ENCODE data around the gene ZBTB20.

The ZBTB20 gene

DNA sequence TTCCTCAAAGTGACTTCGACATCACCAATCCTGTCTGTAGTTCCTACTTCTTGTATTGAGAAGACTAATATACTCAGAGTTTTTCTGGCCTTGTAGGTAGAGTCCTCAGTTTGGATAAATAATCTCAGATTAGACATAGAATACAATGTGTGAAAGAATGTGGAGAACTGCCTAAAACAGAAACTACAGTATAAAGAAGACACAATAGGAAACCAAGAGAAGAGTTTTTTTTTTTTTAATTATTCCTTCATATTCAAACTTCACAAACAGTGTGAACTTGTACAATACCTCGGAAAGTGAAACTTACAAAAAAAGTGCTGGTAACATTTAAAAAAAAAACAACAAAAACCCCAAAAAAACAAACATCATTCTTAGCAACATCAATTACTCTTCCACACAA lies 832.8 kb downstream of the ZBTB20 start:
- Histone ChIP-seq H3K4me3 (ENCODE audit: low read depth, low read length) (no peak overlapping the region), H3K36me3 (ENCODE audit: control insufficient read depth, insufficient read depth, low read length) (no peaks in the 10 kb centered on the region), H3K4me1 (ENCODE audit: control insufficient read depth, insufficient read depth, low read length) (peaks cover 12% of the 10 kb centered on the region), H3K9ac (ENCODE audit: low read depth, low read length) (no peak overlapping the region), H3K27me3 (ENCODE audit: control insufficient read depth, insufficient read depth, low read length) (no peaks in the 10 kb centered on the region), H3K9me3 (ENCODE audit: control insufficient read depth, insufficient read depth, low read length) (no peaks in the 10 kb centered on the region)

DNA sequence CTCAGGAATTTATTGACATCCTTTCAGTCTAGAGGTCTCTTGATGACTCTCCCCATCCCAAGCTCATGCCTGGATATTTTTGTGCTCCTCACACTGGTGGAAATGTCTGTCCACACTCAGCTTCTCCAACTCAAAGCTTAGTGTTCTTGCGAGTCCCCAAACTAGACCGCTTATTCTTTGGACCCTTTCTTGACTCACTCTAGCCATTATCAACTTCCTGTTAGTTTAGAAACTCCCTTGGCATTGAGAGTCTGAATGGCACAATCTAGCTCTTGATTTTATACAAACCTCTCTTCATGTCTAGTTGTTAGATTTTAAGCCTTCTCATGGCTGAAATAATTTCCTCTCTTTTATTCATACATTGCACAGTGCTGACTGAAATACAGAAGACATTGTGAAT lies 833.7 kb downstream of the ZBTB20 start:
- no peaks in the 10 kb centered on the region for H3K9me3 ChIP-seq (ENCODE audit: control insufficient read depth, insufficient read depth, low read length)
- no peak overlapping the region for H3K9ac ChIP-seq (ENCODE audit: low read depth, low read length)
- H3K27me3 ChIP-seq (ENCODE audit: control insufficient read depth, insufficient read depth, low read length) = no peaks in the 10 kb centered on the region
- H3K36me3 ChIP-seq (ENCODE audit: control insufficient read depth, insufficient read depth, low read length) = no peaks in the 10 kb centered on the region
- no peak overlapping the region for H3K4me3 ChIP-seq (ENCODE audit: low read depth, low read length)
- peaks cover 3% of the 10 kb centered on the region for H3K4me1 ChIP-seq (ENCODE audit: control insufficient read depth, insufficient read depth, low read length)

DNA sequence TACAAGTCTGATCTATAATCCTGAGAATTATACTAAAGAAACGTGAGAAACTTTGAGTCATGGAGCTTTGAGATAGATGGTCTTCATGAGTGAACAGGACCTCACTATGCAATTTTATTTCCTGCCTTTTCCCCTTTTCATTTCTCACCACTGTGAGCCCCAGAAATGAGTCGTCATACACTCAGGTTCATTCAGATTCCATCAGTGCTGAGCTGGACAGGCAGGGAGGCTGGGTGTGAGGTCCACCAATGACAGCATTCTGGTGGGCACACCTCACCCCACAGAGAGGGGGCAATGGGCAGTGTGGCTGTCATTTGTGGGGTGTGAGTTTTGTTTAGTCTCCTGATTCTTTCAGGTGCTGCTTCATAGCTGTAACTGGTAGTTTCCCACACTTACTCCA lies 836.4 kb downstream of the ZBTB20 start:
- no peaks in the 10 kb centered on the region for H3K36me3 ChIP-seq (ENCODE audit: control insufficient read depth, insufficient read depth, low read length)
- H3K4me1 ChIP-seq (ENCODE audit: control insufficient read depth, insufficient read depth, low read length) = no peaks in the 10 kb centered on the region
- H3K4me3 ChIP-seq (ENCODE audit: low read depth, low read length) = no peak overlapping the region
- H3K9ac ChIP-seq (ENCODE audit: low read depth, low read length) = no peak overlapping the region
- H3K27me3 ChIP-seq (ENCODE audit: control insufficient read depth, insufficient read depth, low read length) = no peaks in the 10 kb centered on the region
- H3K9me3 ChIP-seq (ENCODE audit: control insufficient read depth, insufficient read depth, low read length) = no peaks in the 10 kb centered on the region

DNA sequence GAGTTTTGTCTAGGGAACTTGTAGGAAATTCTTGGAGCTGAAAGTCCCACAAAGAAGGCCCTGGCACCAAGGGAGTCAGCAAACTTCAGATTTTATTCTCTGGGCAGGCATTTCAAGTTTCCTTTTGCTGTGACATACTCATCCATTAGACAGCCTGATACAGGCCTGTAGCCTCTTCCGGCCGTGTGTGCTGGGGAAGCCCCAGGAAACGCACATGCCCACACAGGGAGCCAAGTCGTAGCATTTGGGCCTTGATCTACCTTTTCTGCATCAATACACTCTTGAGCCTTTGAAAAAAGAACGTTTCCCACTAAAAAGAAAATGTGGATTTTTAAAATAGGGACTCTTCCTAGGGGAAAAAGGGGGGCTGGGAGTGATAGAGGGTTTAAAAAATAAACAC lies 838.3 kb downstream of the ZBTB20 start:
- H3K4me1 ChIP-seq (ENCODE audit: control insufficient read depth, insufficient read depth, low read length) = no peaks in the 10 kb centered on the region
- H3K36me3 ChIP-seq (ENCODE audit: control insufficient read depth, insufficient read depth, low read length) = no peaks in the 10 kb centered on the region
- H3K9me3 ChIP-seq (ENCODE audit: control insufficient read depth, insufficient read depth, low read length) = no peaks in the 10 kb centered on the region
- H3K27me3 ChIP-seq (ENCODE audit: control insufficient read depth, insufficient read depth, low read length) = no peaks in the 10 kb centered on the region
- no peak overlapping the region for H3K9ac ChIP-seq (ENCODE audit: low read depth, low read length)
- no peak overlapping the region for H3K4me3 ChIP-seq (ENCODE audit: low read depth, low read length)

DNA sequence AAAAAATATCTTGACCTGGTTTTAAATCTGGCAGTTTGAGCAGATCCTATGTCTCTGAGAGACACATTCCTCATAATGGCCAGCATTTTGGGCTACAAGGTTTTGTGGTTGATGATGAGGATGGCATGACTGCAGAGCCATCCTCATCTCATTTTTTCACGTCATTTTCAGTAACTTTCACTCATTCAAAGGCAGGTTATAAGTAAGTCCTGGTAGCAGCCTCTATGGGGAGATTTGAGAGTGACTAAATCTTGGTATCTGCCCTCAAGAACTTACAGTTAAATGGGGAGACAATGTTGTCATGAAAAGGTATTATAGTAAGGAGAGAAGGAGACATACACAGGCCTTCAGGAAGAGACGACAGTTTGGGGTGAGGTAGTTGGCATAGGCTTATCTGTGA lies 838.7 kb downstream of the ZBTB20 start:
- Histone ChIP-seq H3K4me3 (ENCODE audit: low read depth, low read length) (no peak overlapping the region), H3K27me3 (ENCODE audit: control insufficient read depth, insufficient read depth, low read length) (no peaks in the 10 kb centered on the region), H3K36me3 (ENCODE audit: control insufficient read depth, insufficient read depth, low read length) (no peaks in the 10 kb centered on the region), H3K9ac (ENCODE audit: low read depth, low read length) (no peak overlapping the region), H3K9me3 (ENCODE audit: control insufficient read depth, insufficient read depth, low read length) (no peaks in the 10 kb centered on the region), H3K4me1 (ENCODE audit: control insufficient read depth, insufficient read depth, low read length) (no peaks in the 10 kb centered on the region)

DNA sequence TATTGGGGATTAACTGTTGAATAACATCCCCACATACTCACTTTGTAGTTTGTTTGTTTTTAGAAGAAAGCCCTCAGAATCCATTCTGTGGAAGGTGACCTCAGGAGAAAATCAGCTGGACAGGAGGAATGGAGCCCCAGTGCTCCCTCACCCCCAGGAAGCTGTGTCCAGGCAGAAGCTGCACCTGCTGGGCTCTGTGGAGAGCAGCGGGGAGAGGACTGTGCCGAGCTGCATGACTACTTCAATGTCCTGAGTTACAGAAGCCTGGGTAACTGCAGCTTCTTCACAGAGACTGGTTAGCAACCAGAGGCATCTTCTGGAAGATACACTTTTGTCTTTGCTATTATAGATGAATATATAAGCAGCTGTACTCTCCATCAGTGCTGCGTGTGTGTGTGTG lies 839.3 kb downstream of the ZBTB20 start:
- Histone ChIP-seq H3K4me3 (ENCODE audit: low read depth, low read length) (no peak overlapping the region), H3K9me3 (ENCODE audit: control insufficient read depth, insufficient read depth, low read length) (no peaks in the 10 kb centered on the region)

DNA sequence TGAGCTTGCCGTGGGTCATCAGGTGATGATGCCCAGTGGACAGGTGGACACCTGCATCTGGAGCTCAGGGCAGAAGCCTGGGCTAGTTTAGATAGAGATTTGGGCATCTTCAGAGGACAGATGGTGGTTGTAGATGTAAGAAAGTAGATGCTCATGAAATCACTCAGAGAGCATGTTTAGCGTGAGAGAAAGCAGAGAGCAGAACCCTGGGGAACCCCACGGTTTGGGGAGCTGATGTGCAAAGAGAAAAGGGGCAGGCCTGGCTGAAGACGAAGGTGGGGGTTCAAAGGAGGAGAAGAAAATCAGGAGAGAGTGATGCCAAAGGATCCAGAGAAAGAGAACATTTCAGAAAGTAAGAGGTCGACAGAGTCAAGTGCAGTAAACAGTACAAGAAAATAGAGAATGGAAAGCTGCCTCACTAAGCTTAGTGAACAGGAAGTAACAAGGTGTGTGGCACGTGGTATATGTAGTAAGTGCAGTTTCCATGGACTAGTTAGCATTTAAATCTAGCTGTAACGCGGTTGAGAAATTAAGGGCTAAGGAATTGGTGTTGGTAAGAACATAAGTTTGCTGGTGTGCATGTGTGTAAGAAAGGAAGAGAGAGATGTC lies 839.8 kb downstream of the ZBTB20 start:
- Histone ChIP-seq H3K4me3 (ENCODE audit: low read depth, low read length) (no peak overlapping the region), H3K27me3 (ENCODE audit: control insufficient read depth, insufficient read depth, low read length) (no peaks in the 10 kb centered on the region), H3K36me3 (ENCODE audit: control insufficient read depth, insufficient read depth, low read length) (no peaks in the 10 kb centered on the region), H3K9ac (ENCODE audit: low read depth, low read length) (no peak overlapping the region), H3K9me3 (ENCODE audit: control insufficient read depth, insufficient read depth, low read length) (no peaks in the 10 kb centered on the region), H3K4me1 (ENCODE audit: control insufficient read depth, insufficient read depth, low read length) (no peaks in the 10 kb centered on the region)

More for the DNA sequence above, 839.3 kb downstream of the ZBTB20 start:
- Histone ChIP-seq H3K36me3 (ENCODE audit: control insufficient read depth, insufficient read depth, low read length) (no peaks in the 10 kb centered on the region), H3K9ac (ENCODE audit: low read depth, low read length) (no peak overlapping the region), H3K27me3 (ENCODE audit: control insufficient read depth, insufficient read depth, low read length) (no peaks in the 10 kb centered on the region), H3K4me1 (ENCODE audit: control insufficient read depth, insufficient read depth, low read length) (no peaks in the 10 kb centered on the region)

DNA sequence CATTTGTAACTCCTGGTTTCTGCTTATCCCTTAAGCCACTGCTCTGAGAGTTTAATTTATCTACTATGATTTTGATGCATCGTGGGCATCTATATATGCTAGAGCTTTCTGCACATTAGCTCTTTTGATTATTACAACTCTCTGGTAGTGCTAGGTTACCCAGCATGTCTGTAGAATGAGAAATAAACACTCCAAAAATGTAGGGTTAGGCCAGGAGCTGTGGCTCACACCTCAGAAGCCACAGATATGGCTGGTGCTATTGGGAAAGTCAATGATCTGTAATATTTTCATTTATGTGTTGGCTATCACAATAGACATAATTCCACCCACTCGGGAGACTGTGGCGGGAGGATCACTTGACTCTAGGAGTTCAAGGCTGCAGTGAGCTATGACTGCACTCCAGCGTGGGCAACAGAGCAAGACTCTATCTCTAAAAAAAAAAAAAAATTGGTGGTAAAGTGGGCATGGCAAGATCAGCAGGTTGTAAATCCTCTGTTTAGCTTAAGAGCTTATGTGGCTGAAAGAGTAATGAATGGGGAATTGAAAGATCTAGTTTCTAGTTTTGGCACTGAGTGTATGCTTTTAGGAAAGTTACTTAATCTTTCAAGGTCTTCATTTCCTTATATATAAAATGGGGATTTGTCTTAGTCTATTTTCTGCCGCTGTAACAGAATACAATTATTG lies 847.0 kb downstream of the ZBTB20 start:
- no peaks in the 10 kb centered on the region for H3K9me3 ChIP-seq (ENCODE audit: control insufficient read depth, insufficient read depth, low read length)
- no peak overlapping the region for H3K4me3 ChIP-seq (ENCODE audit: low read depth, low read length)
- no peak overlapping the region for H3K9ac ChIP-seq (ENCODE audit: low read depth, low read length)
- no peaks in the 10 kb centered on the region for H3K27me3 ChIP-seq (ENCODE audit: control insufficient read depth, insufficient read depth, low read length)
- H3K36me3 ChIP-seq (ENCODE audit: control insufficient read depth, insufficient read depth, low read length) = no peaks in the 10 kb centered on the region
- no peaks in the 10 kb centered on the region for H3K4me1 ChIP-seq (ENCODE audit: control insufficient read depth, insufficient read depth, low read length)

DNA sequence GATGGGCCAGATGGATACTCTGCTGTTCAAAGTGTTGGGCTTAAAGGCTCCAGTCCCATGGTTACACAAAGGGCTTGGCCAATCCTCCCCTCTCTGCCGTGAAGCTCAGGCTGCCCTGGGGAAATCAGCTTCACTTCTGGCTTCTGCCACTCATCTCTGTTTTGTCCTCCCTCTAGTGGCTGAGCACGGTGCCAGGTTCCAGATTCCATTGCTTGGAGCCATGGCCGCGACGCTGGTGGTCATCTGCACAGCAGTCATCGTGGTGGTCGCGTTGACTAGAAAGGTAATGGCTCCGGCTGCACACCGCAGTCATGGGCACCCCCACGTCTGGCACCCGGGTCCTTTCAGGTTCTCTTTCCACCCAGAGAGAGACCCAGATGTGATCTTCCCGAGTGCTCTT lies 847.7 kb downstream of the ZBTB20 start:
- Histone ChIP-seq H3K4me3 (ENCODE audit: low read depth, low read length) (no peak overlapping the region), H3K36me3 (ENCODE audit: control insufficient read depth, insufficient read depth, low read length) (no peaks in the 10 kb centered on the region), H3K9ac (ENCODE audit: low read depth, low read length) (no peak overlapping the region), H3K9me3 (ENCODE audit: control insufficient read depth, insufficient read depth, low read length) (no peaks in the 10 kb centered on the region), H3K4me1 (ENCODE audit: control insufficient read depth, insufficient read depth, low read length) (no peaks in the 10 kb centered on the region), H3K27me3 (ENCODE audit: control insufficient read depth, insufficient read depth, low read length) (no peaks in the 10 kb centered on the region)

DNA sequence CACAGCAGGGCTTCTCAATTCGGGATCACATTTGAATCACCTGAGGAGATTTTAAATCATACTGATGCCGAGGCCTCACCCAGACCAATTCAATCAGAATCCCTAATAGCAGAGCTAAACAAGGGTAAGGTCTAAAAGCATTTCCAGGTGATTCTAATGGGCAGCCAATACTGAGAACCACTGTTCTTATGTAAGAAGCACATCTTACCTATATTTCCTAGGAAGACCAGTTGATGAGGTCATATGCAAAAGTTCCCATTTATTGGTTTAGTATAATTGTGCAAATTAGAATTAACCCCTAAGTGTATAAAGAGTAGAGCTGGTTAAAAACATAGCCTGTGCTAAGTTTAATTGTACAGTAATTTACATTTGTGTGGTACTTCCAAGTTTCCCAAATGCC lies 851.1 kb downstream of the ZBTB20 start:
- no peak overlapping the region for H3K4me3 ChIP-seq (ENCODE audit: low read depth, low read length)
- no peaks in the 10 kb centered on the region for H3K4me1 ChIP-seq (ENCODE audit: control insufficient read depth, insufficient read depth, low read length)
- no peaks in the 10 kb centered on the region for H3K36me3 ChIP-seq (ENCODE audit: control insufficient read depth, insufficient read depth, low read length)
- H3K9ac ChIP-seq (ENCODE audit: low read depth, low read length) = no peak overlapping the region
- H3K9me3 ChIP-seq (ENCODE audit: control insufficient read depth, insufficient read depth, low read length) = no peaks in the 10 kb centered on the region
- no peaks in the 10 kb centered on the region for H3K27me3 ChIP-seq (ENCODE audit: control insufficient read depth, insufficient read depth, low read length)

DNA sequence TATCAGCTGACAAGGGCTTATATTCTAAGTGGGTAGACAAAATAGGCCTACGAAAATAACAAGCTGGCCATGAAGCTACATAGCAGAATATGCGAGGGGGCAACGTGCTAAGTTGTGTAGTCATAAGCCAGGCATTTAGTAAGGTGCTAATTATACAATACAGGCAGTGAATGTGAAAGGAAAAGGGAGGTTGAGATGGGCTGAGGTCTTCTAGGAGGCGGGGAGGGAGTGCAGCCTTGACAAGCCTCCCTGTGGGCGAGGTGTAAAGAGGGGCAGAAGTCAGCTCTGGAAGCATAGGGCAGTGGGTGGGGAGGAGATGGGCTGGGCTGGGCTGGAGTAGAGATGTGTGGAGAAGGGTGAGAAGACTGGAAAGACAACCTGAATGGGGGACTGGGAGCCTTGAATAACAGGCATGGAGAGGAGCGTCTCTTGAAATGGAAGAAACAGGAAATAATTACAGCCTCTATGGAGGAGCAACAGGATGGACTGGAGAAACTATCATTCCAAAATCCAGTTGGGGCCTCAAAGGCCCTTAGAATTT lies 852.1 kb downstream of the ZBTB20 start:
- Histone ChIP-seq H3K27me3 (ENCODE audit: control insufficient read depth, insufficient read depth, low read length) (no peaks in the 10 kb centered on the region), H3K4me3 (ENCODE audit: low read depth, low read length) (no peak overlapping the region), H3K9ac (ENCODE audit: low read depth, low read length) (no peak overlapping the region), H3K4me1 (ENCODE audit: control insufficient read depth, insufficient read depth, low read length) (no peaks in the 10 kb centered on the region), H3K9me3 (ENCODE audit: control insufficient read depth, insufficient read depth, low read length) (no peaks in the 10 kb centered on the region), H3K36me3 (ENCODE audit: control insufficient read depth, insufficient read depth, low read length) (no peaks in the 10 kb centered on the region)

DNA sequence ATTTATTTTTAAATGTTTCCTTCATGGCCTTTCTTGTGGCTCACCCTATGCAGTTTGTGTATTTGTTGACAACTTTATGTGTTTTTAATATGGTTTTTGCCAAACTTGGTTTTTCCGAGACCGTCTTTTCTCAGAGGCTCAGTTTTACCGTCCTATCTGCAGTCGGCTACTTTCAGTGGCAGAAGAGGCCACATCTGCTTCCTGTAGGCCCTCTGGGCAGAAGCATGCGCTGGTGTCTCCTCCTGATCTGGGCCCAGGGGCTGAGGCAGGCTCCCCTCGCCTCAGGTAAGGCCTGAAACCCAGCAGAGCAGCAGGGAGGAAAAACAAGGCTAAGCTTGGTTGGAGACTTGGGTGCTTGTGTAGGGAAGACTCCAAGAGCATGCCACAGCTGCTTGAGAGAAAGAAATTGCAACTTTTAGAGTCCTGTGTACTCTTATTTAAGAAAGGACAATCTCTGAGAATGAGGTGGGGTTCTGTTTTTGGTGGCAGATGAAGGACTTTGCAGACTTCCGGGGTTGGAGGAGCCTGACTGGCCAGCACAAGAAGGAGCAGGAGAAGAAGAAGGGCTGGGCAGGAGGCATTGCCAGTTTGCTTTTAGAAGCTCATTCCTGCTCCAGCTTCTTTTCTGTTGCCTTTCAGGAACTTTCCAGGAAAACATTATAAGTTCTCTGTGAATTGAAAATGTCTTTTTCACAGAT lies 853.1 kb downstream of the ZBTB20 start, which contains the start of gene TIGIT:
Gene TIGIT (plus strand): TSS at position 191 of the 698 bp plus-strand sequence. CDS start 34 bp downstream, at position 225.
- no peak within 1 kb of the TSS for H3K4me3 ChIP-seq (ENCODE audit: low read depth, low read length)
- H3K36me3 ChIP-seq (ENCODE audit: control insufficient read depth, insufficient read depth, low read length) = no peaks in the 10 kb centered on the region
- H3K4me1 ChIP-seq (ENCODE audit: control insufficient read depth, insufficient read depth, low read length) = no peaks in the 10 kb centered on the region
- H3K9ac ChIP-seq (ENCODE audit: low read depth, low read length) = no peak within 1 kb of the TSS
- no peaks in the 10 kb centered on the region for H3K27me3 ChIP-seq (ENCODE audit: control insufficient read depth, insufficient read depth, low read length)
- no peaks in the 10 kb centered on the region for H3K9me3 ChIP-seq (ENCODE audit: control insufficient read depth, insufficient read depth, low read length)

Measured in iPS-15b (cell line).